Erythroblast (primary cell): ENCODE measurements around the gene EYS.

Experiments used
- GATA1 ChIP-seq: IDR thresholded peaks from 2 replicates; pipeline ENCODE4 v1.6.1; 2011; ENCODE audit warnings: low read depth, mild to moderate bottlenecking, control low read depth, low read length, moderate library complexity
- POLR2A ChIP-seq: IDR thresholded peaks from 2 replicates; pipeline ENCODE4 v1.6.1; 2011; ENCODE audit warnings: mild to moderate bottlenecking, low read length

DNA sequence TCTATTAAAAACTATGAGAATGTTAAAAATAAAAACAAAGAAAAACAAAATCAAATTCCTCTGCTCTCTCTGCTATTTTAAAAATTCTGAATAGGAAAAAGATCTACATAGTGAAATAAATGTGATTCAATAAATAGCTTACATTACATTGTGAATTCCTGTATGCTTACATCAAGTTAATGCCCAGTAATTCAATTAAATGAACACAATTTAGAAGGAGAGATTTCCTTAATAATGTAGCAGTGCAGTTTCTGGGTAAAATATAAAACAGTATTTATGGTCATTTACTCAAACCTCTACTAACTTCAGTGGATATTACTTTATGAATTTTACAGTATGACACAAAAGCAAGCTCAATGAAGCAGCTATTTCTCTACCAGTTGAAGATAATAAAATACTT lies 594.6 kb downstream of the EYS start:
- TF ChIP-seq POLR2A (no peak), GATA1 (no peak)
